Urinary bladder (tissue), 4 donors: ENCODE results near the gene MARVELD1. TPM values are rescaled to one million over a fixed set of nuclear protein-coding genes. Genes with fewer than 3 reads are reported as not detected.

Experiments
- DNase-seq: peaks from one replicate; pipeline ENCODE4 v3.0.0-alpha.2; 2015; ENCODE audit errors: extremely low spot score
- H3K27ac ChIP-seq: one replicate; pipeline ENCODE4 v1.5.1; 2013; ENCODE audit warnings: low read depth, mild to moderate bottlenecking, moderate library complexity
- H3K36me3 ChIP-seq: one replicate; pipeline ENCODE4 v1.6.1; 2013; ENCODE audit warnings: mild to moderate bottlenecking, moderate library complexity; ENCODE audit not compliant: insufficient read depth
- H3K4me1 ChIP-seq: one replicate; pipeline ENCODE4 v1.6.1; 2013; ENCODE audit warnings: mild to moderate bottlenecking, moderate library complexity; ENCODE audit not compliant: insufficient read depth
- H3K4me3 ChIP-seq: one replicate; pipeline ENCODE4 v1.5.1; 2013; ENCODE audit warnings: low read depth, low read length
- WGBS: extraction: QIAGEN DNeasy Blood & Tissue Kit; methylation state at CpG from one replicate; pipeline ENCODE4 v1.1.7; 2013; 5-methylcytosine and 5-hydroxymethylcytosine counted together
- polyA plus RNA-seq: library from polyadenylated mRNA; stranded (reverse); fragments of 200-250 nt; gene quantifications from one replicate; pipeline ENCODE4 v1.2.3, GENCODE V29; 2013
- total RNA-seq: library from RNA; depleted of rRNA; stranded (reverse); fragments of >200 nt; gene quantifications from one replicate; pipeline ENCODE4 v1.2.3, GENCODE V29; 2014
- donor health status: healthy with polysubstance abuse.
- donor health status: healthy.

The MARVELD1 gene
- total and polyA plus RNA-seq, 2 donors = 34.0 to 66.6 TPM

GRCh38 chr10:97762056-97762455 lies 48.5 kb downstream of the MARVELD1 start:
- DNase-seq = no peak
- 89% methylated on average over 10 of the region's 10 CpGs for WGBS
- no peaks in the 10 kb centered on the region for H3K4me1 ChIP-seq
- H3K27ac ChIP-seq = no peak overlapping the region
- no peak overlapping the region for H3K4me3 ChIP-seq
- H3K36me3 ChIP-seq = no peaks in the 10 kb centered on the region

- H3K36me3 ChIP-seq = no peaks in the 10 kb centered on the region
- no peaks in the 10 kb centered on the region for H3K4me1 ChIP-seq
- 61% methylated on average over 5 of the region's 5 CpGs for WGBS
- no peak overlapping the region for H3K4me3 ChIP-seq
- no peak for DNase-seq
- no peak overlapping the region for H3K27ac ChIP-seq
Observed at GRCh38 chr10:97762816-97763215, 49.3 kb downstream of the MARVELD1 start.

- no peak overlapping the region for H3K27ac ChIP-seq
- H3K4me3 ChIP-seq = no peak overlapping the region
- WGBS = 93% methylated on average over 2 of the region's 2 CpGs
- no peaks in the 10 kb centered on the region for H3K4me1 ChIP-seq
- DNase-seq = no peak
- H3K36me3 ChIP-seq = no peaks in the 10 kb centered on the region
Observed at GRCh38 chr10:97763411-97763810, 49.9 kb downstream of the MARVELD1 start.

GRCh38 chr10:97763947-97764346 lies 50.4 kb downstream of the MARVELD1 start:
- Histone ChIP-seq H3K4me1 (no peaks in the 10 kb centered on the region), H3K36me3 (no peaks in the 10 kb centered on the region), H3K27ac (no peak overlapping the region), H3K4me3 (no peak overlapping the region)
- WGBS = 95% methylated on average over 3 of the region's 3 CpGs
- no peak for DNase-seq

- H3K4me1 ChIP-seq = no peaks in the 10 kb centered on the region
- H3K4me3 ChIP-seq = no peak overlapping the region
- WGBS = 77% methylated on average over 7 of the region's 7 CpGs
- H3K27ac ChIP-seq = no peak overlapping the region
- DNase-seq = no peak
- no peaks in the 10 kb centered on the region for H3K36me3 ChIP-seq
Observed at GRCh38 chr10:97764519-97764931, 51.0 kb downstream of the MARVELD1 start.

- 93% methylated on average over 15 of the region's 15 CpGs for WGBS
Observed at GRCh38 chr10:97765201-97765600, 51.7 kb downstream of the MARVELD1 start.

GRCh38 chr10:97766106-97766810 lies 52.7 kb downstream of the MARVELD1 start:
- no peaks in the 10 kb centered on the region for H3K36me3 ChIP-seq
- no peak overlapping the region for H3K4me3 ChIP-seq
- H3K4me1 ChIP-seq = no peaks in the 10 kb centered on the region
- DNase-seq = no peak
- 88% methylated on average over 13 of the region's 13 CpGs for WGBS
- no peak overlapping the region for H3K27ac ChIP-seq

More at GRCh38 chr10:97765201-97765600, 51.7 kb downstream of the MARVELD1 start:
- Histone ChIP-seq H3K4me1 (no peaks in the 10 kb centered on the region), H3K27ac (no peak overlapping the region), H3K36me3 (no peaks in the 10 kb centered on the region), H3K4me3 (no peak overlapping the region)
- no peak for DNase-seq

- Histone ChIP-seq H3K27ac (no peak overlapping the region), H3K4me3 (no peak overlapping the region), H3K4me1 (no peaks in the 10 kb centered on the region), H3K36me3 (no peaks in the 10 kb centered on the region)
- no peak for DNase-seq
- 90% methylated on average over 22 of the region's 22 CpGs for whole genome bisulfite sequencing
Observed at GRCh38 chr10:97766996-97767924, 53.7 kb downstream of the MARVELD1 start.

Other genes starting within 250 kb of the MARVELD1 start
- 49.0 TPM for gene MMS19, start 215.3 kb upstream of the MARVELD1 start, total RNA-seq
- 43.7 TPM for gene MMS19, start 215.3 kb upstream of the MARVELD1 start, polyA plus RNA-seq
- gene UBTD1, start 214.8 kb upstream of the MARVELD1 start, total RNA-seq = 3.5 TPM
- gene UBTD1, start 214.8 kb upstream of the MARVELD1 start, polyA plus RNA-seq = 23.6 TPM
- 0.69 TPM for gene ANKRD2, start 141.0 kb upstream of the MARVELD1 start, total RNA-seq
- 0.23 TPM for gene ANKRD2, start 141.0 kb upstream of the MARVELD1 start, polyA plus RNA-seq
- 0.53 TPM for gene HOGA1, start 129.3 kb upstream of the MARVELD1 start, total RNA-seq
- gene HOGA1, start 129.3 kb upstream of the MARVELD1 start, polyA plus RNA-seq = 0.35 TPM
- gene C10orf62, start 124.0 kb upstream of the MARVELD1 start, total RNA-seq = not detected
- gene C10orf62, start 124.0 kb upstream of the MARVELD1 start, polyA plus RNA-seq = not detected
- 5.9 TPM for gene MORN4, start 80.2 kb upstream of the MARVELD1 start, total RNA-seq
- gene MORN4, start 80.2 kb upstream of the MARVELD1 start, polyA plus RNA-seq = 7.6 TPM
- gene PI4K2A, start 73.1 kb upstream of the MARVELD1 start, total RNA-seq = 7.4 TPM
- 11.7 TPM for gene PI4K2A, start 73.1 kb upstream of the MARVELD1 start, polyA plus RNA-seq
- gene AVPI1, start 26.5 kb upstream of the MARVELD1 start, total RNA-seq = 7.5 TPM
- gene AVPI1, start 26.5 kb upstream of the MARVELD1 start, polyA plus RNA-seq = 21.2 TPM
- 13.5 TPM for gene ZFYVE27, start 23.4 kb downstream of the MARVELD1 start, total RNA-seq
- 17.0 TPM for gene ZFYVE27, start 23.4 kb downstream of the MARVELD1 start, polyA plus RNA-seq
- gene SFRP5, start 58.3 kb downstream of the MARVELD1 start, total RNA-seq = 1.1 TPM
- 4.8 TPM for gene SFRP5, start 58.3 kb downstream of the MARVELD1 start, polyA plus RNA-seq
- 0.11 TPM for gene GOLGA7B, start 136.1 kb downstream of the MARVELD1 start, total RNA-seq
- gene GOLGA7B, start 136.1 kb downstream of the MARVELD1 start, polyA plus RNA-seq = 0.56 TPM